SK-N-SH treated with all-trans-retinoic acid at 6 μM for 48 hours (cell line): ENCODE data around the gene SLC44A3.

ENCODE experiments used
- ATAC-seq: fragments of 200-7000 bp; cut with Tn5 transposase; 3 replicates; pipeline ENCODE4 v1.9.1; 2020; ENCODE audit warnings: mild to moderate bottlenecking, moderate library complexity
- ARNTL ChIP-seq: fragments of 450-650 bp; formaldehyde crosslinking; IDR thresholded peaks from 2 replicates; pipeline ENCODE4 v1.5.0; 2020; ENCODE audit warnings: low read depth, mild to moderate bottlenecking, moderate library complexity, borderline replicate concordance
- BACH2 ChIP-seq: fragments of 250-450 bp; sonication (Bioruptor Pico); IDR thresholded peaks from 2 replicates; pipeline ENCODE4 v1.9.0; 2021; ENCODE audit warnings: mild to moderate bottlenecking, borderline replicate concordance
- ESRRG ChIP-seq: fragments of 250-450 bp; sonication (Bioruptor Pico); IDR thresholded peaks from 2 replicates; pipeline ENCODE4 v1.6.1; 2021; ENCODE audit warnings: mild to moderate bottlenecking
- GLIS3 ChIP-seq: fragments of 250-450 bp; sonication (Bioruptor Pico); IDR thresholded peaks from 2 replicates; pipeline ENCODE4 v1.5.0; 2020; ENCODE audit warnings: mild to moderate bottlenecking, moderate library complexity
- ISL1 ChIP-seq: fragments of 250-450 bp; sonication (Bioruptor Pico); IDR thresholded peaks from 2 replicates; pipeline ENCODE4 v2.1.2; 2022; ENCODE audit warnings: mild to moderate bottlenecking, moderate library complexity
- OSR1 ChIP-seq: fragments of 250-450 bp; sonication (Bioruptor Pico); IDR thresholded peaks from 2 replicates; pipeline ENCODE4 v1.8.0; 2022; ENCODE audit warnings: moderate library complexity, mild to moderate bottlenecking, inconsistent platforms
- POU6F1 ChIP-seq: fragments of 250-450 bp; sonication (Bioruptor Pico); IDR thresholded peaks from 2 replicates; pipeline ENCODE4 v1.8.0; 2021; ENCODE audit warnings: low read depth, mild to moderate bottlenecking, moderate library complexity, borderline replicate concordance
- RARB ChIP-seq: fragments of 250-450 bp; sonication (Bioruptor Pico); IDR thresholded peaks from 2 replicates; pipeline ENCODE4 v1.8.0; 2021; ENCODE audit warnings: mild to moderate bottlenecking, moderate library complexity
- SNAI2 ChIP-seq: fragments of 250-450 bp; sonication (Bioruptor Pico); IDR thresholded peaks from 2 replicates; pipeline ENCODE4 v1.5.0; 2020; ENCODE audit warnings: mild to moderate bottlenecking, moderate library complexity
- TOX ChIP-seq: fragments of 250-450 bp; sonication (Bioruptor Pico); IDR thresholded peaks from 2 replicates; pipeline ENCODE4 v1.8.0; 2021; ENCODE audit warnings: mild to moderate bottlenecking, moderate library complexity, borderline replicate concordance
- TSHZ2 ChIP-seq: fragments of 250-450 bp; sonication (Bioruptor Pico); IDR thresholded peaks from 2 replicates; pipeline ENCODE4 v1.5.0; 2020; ENCODE audit warnings: mild to moderate bottlenecking, moderate library complexity
- ZC3H10 ChIP-seq: fragments of 250-450 bp; sonication (Bioruptor Pico); IDR thresholded peaks from 2 replicates; pipeline ENCODE4 v1.5.1; 2021; ENCODE audit warnings: mild to moderate bottlenecking, moderate library complexity
- ZFP3 ChIP-seq: fragments of 250-450 bp; sonication (Bioruptor Pico); IDR thresholded peaks from 2 replicates; pipeline ENCODE4 v1.5.0; 2020; ENCODE audit warnings: mild to moderate bottlenecking, moderate library complexity
- ZFP30 ChIP-seq: fragments of 450-650 bp; formaldehyde crosslinking; IDR thresholded peaks from 2 replicates; pipeline ENCODE4 v1.5.0; 2022; ENCODE audit warnings: mild to moderate bottlenecking, moderate library complexity
- ZNF70 ChIP-seq: fragments of 450-650 bp; formaldehyde crosslinking; IDR thresholded peaks from 2 replicates; pipeline ENCODE4 v1.5.0; 2020; ENCODE audit warnings: mild to moderate bottlenecking, moderate library complexity
- ZNF8 ChIP-seq: fragments of 450-650 bp; formaldehyde crosslinking; IDR thresholded peaks from 2 replicates; pipeline ENCODE4 v1.5.0; 2020; ENCODE audit warnings: mild to moderate bottlenecking, moderate library complexity
- TF ChIP-seq, protein P1 (sequence below): fragments of 250-450 bp; sonication (Bioruptor Pico); IDR thresholded peaks from 2 replicates; pipeline ENCODE4 v1.5.1; 2021; ENCODE audit warnings: mild to moderate bottlenecking, moderate library complexity
- TF ChIP-seq, protein P2 (sequence below): fragments of 250-450 bp; sonication (Bioruptor Pico); IDR thresholded peaks from 2 replicates; pipeline ENCODE4 v1.8.0; 2020; ENCODE audit warnings: mild to moderate bottlenecking, moderate library complexity, borderline replicate concordance

Gene SLC44A3

GRCh38 chr1:94821636-94822305 lies 1.6 kb downstream of the SLC44A3 start:
- ATAC-seq: no peak
- TF ChIP-seq TSHZ2 (CRISPR knock-in tag) (no peak), ZFP30 (CRISPR knock-in tag) (no peak), ESRRG (CRISPR knock-in tag) (no peak), BACH2 (no peak), ARNTL (no peak), ZFP3 (CRISPR knock-in tag) (no peak), GLIS3 (CRISPR knock-in tag) (no peak), ZNF8 (CRISPR knock-in tag) (no peak), POU6F1 (CRISPR knock-in tag) (no peak), RARB (CRISPR knock-in tag) (no peak), OSR1 (CRISPR knock-in tag) (no peak), ISL1 (CRISPR knock-in tag) (no peak), TOX (CRISPR knock-in tag) (no peak)
- TF ChIP-seq, protein P1, sequence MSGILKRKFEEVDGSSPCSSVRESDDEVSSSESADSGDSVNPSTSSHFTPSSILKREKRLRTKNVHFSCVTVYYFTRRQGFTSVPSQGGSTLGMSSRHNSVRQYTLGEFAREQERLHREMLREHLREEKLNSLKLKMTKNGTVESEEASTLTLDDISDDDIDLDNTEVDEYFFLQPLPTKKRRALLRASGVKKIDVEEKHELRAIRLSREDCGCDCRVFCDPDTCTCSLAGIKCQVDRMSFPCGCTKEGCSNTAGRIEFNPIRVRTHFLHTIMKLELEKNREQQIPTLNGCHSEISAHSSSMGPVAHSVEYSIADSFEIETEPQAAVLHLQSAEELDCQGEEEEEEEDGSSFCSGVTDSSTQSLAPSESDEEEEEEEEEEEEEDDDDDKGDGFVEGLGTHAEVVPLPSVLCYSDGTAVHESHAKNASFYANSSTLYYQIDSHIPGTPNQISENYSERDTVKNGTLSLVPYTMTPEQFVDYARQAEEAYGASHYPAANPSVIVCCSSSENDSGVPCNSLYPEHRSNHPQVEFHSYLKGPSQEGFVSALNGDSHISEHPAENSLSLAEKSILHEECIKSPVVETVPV: no peak
- TF ChIP-seq, all 23 proteins: peak for 0

DNA sequence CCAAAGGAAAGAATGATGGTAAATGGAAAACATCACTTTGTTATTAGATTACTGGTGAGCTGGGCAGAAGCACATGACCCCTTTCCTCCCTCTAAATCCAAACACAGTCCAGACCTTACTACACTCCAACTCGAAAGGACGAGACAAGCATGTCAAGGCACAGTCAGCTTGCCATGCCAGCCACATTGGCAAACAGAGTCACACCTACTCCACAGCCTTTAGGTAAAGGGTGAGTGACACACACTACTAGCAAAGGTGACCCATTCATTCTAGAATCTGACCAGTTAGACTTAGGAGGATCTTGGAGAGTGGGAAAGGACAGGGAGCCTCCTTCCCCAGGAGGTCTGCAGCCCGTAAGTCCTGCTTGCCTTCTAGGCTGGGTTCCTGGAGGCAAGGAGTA lies 3.0 kb downstream of the SLC44A3 start:
- ATAC-seq: no peak
- TF ChIP-seq TSHZ2 (CRISPR knock-in tag): no peak
- TF ChIP-seq ARNTL: no peak
- no peak for TF ChIP-seq ZC3H10 (CRISPR knock-in tag)
- TF ChIP-seq ESRRG (CRISPR knock-in tag): no peak
- TF ChIP-seq ZNF8 (CRISPR knock-in tag): no peak
- TF ChIP-seq, protein P2, sequence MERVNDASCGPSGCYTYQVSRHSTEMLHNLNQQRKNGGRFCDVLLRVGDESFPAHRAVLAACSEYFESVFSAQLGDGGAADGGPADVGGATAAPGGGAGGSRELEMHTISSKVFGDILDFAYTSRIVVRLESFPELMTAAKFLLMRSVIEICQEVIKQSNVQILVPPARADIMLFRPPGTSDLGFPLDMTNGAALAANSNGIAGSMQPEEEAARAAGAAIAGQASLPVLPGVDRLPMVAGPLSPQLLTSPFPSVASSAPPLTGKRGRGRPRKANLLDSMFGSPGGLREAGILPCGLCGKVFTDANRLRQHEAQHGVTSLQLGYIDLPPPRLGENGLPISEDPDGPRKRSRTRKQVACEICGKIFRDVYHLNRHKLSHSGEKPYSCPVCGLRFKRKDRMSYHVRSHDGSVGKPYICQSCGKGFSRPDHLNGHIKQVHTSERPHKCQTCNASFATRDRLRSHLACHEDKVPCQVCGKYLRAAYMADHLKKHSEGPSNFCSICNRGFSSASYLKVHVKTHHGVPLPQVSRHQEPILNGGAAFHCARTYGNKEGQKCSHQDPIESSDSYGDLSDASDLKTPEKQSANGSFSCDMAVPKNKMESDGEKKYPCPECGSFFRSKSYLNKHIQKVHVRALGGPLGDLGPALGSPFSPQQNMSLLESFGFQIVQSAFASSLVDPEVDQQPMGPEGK (CRISPR knock-in tag): no peak
- TF ChIP-seq RARB (CRISPR knock-in tag): no peak
- no peak for TF ChIP-seq SNAI2
- no peak for TF ChIP-seq OSR1 (CRISPR knock-in tag)
- TF ChIP-seq, protein P1: no peak
- TF ChIP-seq ZNF70 (CRISPR knock-in tag): no peak
- TF ChIP-seq GLIS3 (CRISPR knock-in tag): no peak
- TF ChIP-seq, all 23 proteins: peak for 0
